Gastrocnemius medialis (tissue), 4 donors: ENCODE measurements around the gene SND1.

Experiments used
- CTCF ChIP-seq, 5 experiments: fragments of 450-650 bp in 3 of 5; fragments of 200-600 bp in 2 of 5; sonication (generic) in 2 of 5; IDR thresholded peaks in 4 of 5; conservative IDR thresholded peaks in 1 of 5; 1 replicate in 4 of 5; 2 replicates in 1 of 5; pipeline ENCODE4 v1.5.1; 2016 to 2019; ENCODE audit warnings: antibody characterized with exemption in 5 of 5, mild to moderate bottlenecking in 3 of 5, moderate library complexity in 3 of 5
- POLR2A ChIP-seq, 2 donors: fragments of 450-650 bp; IDR thresholded peaks; one replicate each; pipeline ENCODE4 v1.6.1; 2017; ENCODE audit warnings: antibody characterized with exemption in 2 of 2, mild to moderate bottlenecking in 2 of 2, moderate library complexity in 2 of 2

DNA sequence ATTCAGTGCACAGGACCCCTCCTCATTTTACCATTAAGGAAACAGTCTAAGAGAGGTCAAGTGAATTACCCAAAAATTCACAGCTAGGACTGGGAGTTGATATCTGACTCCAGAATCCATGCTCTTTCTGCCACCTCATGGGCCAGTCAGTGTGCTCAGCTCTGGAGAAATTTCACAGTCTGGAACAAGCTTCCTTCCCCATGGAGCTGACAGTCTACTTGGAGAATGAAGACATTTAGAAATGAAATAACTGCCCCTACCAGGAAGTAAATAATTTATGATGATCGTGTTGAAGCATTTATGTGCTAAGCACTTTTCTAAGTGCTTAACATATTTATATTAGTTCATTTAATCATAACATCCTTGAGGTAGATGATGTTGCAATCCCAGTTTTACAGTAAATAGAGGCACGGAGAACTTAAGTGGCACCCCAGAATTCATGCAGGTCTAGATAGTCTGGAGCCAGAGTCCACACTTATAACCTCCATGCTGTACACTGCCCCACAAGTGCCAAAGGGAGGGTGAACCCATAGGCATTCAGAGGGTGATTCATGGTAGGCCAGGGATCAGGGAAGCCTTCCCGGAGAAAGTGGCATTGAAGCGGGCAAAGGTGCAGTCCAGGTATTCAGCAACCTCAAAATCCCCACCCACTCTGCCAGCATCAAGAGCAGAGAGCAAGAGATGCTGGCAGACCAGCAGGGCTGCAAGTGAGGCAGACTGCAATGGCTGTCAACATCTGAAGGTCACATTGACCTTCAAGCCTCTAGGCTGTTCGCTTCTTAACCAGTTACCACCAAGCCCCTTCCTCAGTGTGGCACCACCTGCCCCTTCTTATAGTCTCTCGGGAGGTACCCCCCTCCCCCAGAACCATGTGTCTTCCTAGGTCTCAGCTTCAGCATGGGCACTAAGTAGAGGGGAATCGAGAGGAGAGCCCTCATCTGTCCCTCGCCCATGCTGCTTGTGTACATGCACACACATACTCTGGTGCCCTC is 417.7 kb downstream of the SND1 start:
- no peak for TF ChIP-seq CTCF (IDR thresholded peaks at IDR 0.05 in 4 of 5, conservative IDR thresholded peaks at IDR 0.05 in 1 of 5)
- TF ChIP-seq POLR2A (IDR thresholded peaks at IDR 0.05): no peak
